ENCODE measurements around the gene TBCK. TPM values are rescaled to one million over a fixed set of nuclear protein-coding genes. Genes with fewer than 3 reads are reported as not detected.

Gene TBCK
- total RNA-seq, 1 experiment from 2014 or later: 28.6 TPM

DNA sequence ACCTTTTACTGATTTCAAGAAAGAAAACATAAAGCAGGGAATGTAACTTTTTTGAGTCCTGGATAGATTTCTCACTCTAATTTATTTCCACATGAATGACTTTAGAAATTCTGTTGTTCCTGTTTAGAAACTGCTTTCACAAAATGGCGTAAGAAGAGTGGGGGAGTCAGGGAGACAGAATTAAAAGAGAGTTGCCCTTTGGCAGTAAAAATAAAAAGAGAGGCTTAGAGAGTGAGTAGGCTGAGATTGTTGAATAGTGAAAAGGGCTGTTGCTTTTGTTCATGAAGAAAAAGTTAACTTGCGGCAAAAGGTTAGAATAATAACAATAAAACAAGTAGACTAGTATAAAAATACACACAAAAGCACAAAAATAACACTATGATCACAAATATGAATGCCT is 166.1 kb downstream of the TBCK start:
- H3K9me3 Mint-ChIP-seq: peaks cover 43% of the 10 kb centered on the region

DNA sequence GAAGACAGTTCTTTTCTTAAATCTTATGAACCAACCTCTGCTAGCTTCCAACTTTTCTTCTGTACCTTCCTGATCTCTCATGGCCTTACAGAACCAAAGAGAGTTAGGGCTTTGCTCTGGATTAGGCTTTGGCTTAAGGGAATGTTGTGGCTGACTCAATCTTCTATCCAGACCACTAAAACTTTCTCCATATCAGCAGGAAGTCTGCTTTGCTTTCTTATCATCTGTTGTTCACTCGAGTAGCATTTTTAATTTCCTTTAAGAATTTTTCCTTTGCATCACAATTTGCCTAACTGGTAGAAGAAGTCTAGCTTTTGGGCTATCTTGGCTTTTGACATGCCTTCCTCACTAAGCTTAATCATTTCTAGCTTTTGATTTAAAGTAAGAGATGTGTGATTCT is 167.0 kb downstream of the TBCK start:
- peaks cover 3% of the 10 kb centered on the region; the same call in 1 of the 2 replicates for H3K27me3 Mint-ChIP-seq (ENCODE audit: low read depth)
- no peak overlapping the region for H3K4me3 Mint-ChIP-seq
- H3K4me1 Mint-ChIP-seq: peaks cover 12% of the 10 kb centered on the region
- CTCF ChIA-PET: no interaction called here
- H3K27ac Mint-ChIP-seq: 0 out of 2 replicates have a peak overlapping the region, but pooled peaks have one; percentile 11
- POLR2A ChIA-PET: interaction anchor here (0.9 kb wide), 1 partner anchor 167 kb away, joined by 3 read pairs; no protein-coding TSS in a partner anchor
- H3K9me3 Mint-ChIP-seq: peaks cover 43% of the 10 kb centered on the region
- DNase-seq (ENCODE audit: low spot score): no peak
- H3K36me3 Mint-ChIP-seq: peaks cover 45% of the 10 kb centered on the region
- no peak for ATAC-seq
- TF ChIP-seq, protein P1, sequence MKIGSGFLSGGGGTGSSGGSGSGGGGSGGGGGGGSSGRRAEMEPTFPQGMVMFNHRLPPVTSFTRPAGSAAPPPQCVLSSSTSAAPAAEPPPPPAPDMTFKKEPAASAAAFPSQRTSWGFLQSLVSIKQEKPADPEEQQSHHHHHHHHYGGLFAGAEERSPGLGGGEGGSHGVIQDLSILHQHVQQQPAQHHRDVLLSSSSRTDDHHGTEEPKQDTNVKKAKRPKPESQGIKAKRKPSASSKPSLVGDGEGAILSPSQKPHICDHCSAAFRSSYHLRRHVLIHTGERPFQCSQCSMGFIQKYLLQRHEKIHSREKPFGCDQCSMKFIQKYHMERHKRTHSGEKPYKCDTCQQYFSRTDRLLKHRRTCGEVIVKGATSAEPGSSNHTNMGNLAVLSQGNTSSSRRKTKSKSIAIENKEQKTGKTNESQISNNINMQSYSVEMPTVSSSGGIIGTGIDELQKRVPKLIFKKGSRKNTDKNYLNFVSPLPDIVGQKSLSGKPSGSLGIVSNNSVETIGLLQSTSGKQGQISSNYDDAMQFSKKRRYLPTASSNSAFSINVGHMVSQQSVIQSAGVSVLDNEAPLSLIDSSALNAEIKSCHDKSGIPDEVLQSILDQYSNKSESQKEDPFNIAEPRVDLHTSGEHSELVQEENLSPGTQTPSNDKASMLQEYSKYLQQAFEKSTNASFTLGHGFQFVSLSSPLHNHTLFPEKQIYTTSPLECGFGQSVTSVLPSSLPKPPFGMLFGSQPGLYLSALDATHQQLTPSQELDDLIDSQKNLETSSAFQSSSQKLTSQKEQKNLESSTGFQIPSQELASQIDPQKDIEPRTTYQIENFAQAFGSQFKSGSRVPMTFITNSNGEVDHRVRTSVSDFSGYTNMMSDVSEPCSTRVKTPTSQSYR (CRISPR knock-in tag; IDR thresholded peaks at IDR 0.05): no peak
- TF ChIP-seq ETV6 (CRISPR knock-in tag; IDR thresholded peaks at IDR 0.05) (no peak), EMX1 (CRISPR knock-in tag; IDR thresholded peaks at IDR 0.05) (no peak), AR (CRISPR knock-in tag; IDR thresholded peaks at IDR 0.05) (no peak), ZBTB21 (CRISPR knock-in tag; IDR thresholded peaks at IDR 0.05; ENCODE audit: borderline replicate concordance) (no peak), TEAD4 (CRISPR knock-in tag; IDR thresholded peaks at IDR 0.05) (no peak), FOXP1 (CRISPR knock-in tag; IDR thresholded peaks at IDR 0.05; ENCODE audit: borderline replicate concordance) (no peak), FOXK1 (CRISPR knock-in tag; IDR thresholded peaks at IDR 0.05) (no peak), RELA (CRISPR knock-in tag; IDR thresholded peaks at IDR 0.05; ENCODE audit: borderline replicate concordance) (no peak), HMGA2 (CRISPR knock-in tag; IDR thresholded peaks at IDR 0.05) (no peak), ZNF232 (CRISPR knock-in tag; IDR thresholded peaks at IDR 0.05) (no peak)
- TF ChIP-seq, protein P2, sequence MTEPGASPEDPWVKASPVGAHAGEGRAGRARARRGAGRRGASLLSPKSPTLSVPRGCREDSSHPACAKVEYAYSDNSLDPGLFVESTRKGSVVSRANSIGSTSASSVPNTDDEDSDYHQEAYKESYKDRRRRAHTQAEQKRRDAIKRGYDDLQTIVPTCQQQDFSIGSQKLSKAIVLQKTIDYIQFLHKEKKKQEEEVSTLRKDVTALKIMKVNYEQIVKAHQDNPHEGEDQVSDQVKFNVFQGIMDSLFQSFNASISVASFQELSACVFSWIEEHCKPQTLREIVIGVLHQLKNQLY (CRISPR knock-in tag; IDR thresholded peaks at IDR 0.05): no peak
- TF ChIP-seq, protein P3, sequence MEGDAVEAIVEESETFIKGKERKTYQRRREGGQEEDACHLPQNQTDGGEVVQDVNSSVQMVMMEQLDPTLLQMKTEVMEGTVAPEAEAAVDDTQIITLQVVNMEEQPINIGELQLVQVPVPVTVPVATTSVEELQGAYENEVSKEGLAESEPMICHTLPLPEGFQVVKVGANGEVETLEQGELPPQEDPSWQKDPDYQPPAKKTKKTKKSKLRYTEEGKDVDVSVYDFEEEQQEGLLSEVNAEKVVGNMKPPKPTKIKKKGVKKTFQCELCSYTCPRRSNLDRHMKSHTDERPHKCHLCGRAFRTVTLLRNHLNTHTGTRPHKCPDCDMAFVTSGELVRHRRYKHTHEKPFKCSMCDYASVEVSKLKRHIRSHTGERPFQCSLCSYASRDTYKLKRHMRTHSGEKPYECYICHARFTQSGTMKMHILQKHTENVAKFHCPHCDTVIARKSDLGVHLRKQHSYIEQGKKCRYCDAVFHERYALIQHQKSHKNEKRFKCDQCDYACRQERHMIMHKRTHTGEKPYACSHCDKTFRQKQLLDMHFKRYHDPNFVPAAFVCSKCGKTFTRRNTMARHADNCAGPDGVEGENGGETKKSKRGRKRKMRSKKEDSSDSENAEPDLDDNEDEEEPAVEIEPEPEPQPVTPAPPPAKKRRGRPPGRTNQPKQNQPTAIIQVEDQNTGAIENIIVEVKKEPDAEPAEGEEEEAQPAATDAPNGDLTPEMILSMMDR (IDR thresholded peaks at IDR 0.05): no peak
- TF ChIP-seq, protein P4, sequence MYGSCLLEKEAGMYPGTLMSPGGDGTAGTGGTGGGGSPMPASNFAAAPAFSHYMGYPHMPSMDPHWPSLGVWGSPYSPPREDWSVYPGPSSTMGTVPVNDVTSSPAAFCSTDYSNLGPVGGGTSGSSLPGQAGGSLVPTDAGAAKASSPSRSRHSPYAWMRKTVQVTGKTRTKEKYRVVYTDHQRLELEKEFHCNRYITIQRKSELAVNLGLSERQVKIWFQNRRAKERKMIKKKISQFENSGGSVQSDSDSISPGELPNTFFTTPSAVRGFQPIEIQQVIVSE (CRISPR knock-in tag; IDR thresholded peaks at IDR 0.05; ENCODE audit: borderline replicate concordance): no peak
- TF ChIP-seq, protein P5, sequence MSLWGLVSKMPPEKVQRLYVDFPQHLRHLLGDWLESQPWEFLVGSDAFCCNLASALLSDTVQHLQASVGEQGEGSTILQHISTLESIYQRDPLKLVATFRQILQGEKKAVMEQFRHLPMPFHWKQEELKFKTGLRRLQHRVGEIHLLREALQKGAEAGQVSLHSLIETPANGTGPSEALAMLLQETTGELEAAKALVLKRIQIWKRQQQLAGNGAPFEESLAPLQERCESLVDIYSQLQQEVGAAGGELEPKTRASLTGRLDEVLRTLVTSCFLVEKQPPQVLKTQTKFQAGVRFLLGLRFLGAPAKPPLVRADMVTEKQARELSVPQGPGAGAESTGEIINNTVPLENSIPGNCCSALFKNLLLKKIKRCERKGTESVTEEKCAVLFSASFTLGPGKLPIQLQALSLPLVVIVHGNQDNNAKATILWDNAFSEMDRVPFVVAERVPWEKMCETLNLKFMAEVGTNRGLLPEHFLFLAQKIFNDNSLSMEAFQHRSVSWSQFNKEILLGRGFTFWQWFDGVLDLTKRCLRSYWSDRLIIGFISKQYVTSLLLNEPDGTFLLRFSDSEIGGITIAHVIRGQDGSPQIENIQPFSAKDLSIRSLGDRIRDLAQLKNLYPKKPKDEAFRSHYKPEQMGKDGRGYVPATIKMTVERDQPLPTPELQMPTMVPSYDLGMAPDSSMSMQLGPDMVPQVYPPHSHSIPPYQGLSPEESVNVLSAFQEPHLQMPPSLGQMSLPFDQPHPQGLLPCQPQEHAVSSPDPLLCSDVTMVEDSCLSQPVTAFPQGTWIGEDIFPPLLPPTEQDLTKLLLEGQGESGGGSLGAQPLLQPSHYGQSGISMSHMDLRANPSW (CRISPR knock-in tag; conservative IDR thresholded peaks at IDR 0.05; ENCODE audit: low read depth): no peak

More for the DNA sequence above, 166.1 kb downstream of the TBCK start:
- CTCF ChIA-PET: no interaction called here
- Mint-ChIP-seq H3K27ac (no peak overlapping the region), H3K27me3 (ENCODE audit: low read depth) (peaks cover 3% of the 10 kb centered on the region; the same call in 1 of the 2 replicates), H3K4me1 (peaks cover 12% of the 10 kb centered on the region), H3K36me3 (peaks cover 45% of the 10 kb centered on the region), H3K4me3 (no peak overlapping the region)
- POLR2A ChIA-PET: no interaction called here
- TF ChIP-seq SMAD4 (CRISPR knock-in tag; IDR thresholded peaks at IDR 0.05): no peak
- no peak for TF ChIP-seq SMAD3 (CRISPR knock-in tag; IDR thresholded peaks at IDR 0.05; ENCODE audit: borderline replicate concordance)
- TF ChIP-seq, protein P6, sequence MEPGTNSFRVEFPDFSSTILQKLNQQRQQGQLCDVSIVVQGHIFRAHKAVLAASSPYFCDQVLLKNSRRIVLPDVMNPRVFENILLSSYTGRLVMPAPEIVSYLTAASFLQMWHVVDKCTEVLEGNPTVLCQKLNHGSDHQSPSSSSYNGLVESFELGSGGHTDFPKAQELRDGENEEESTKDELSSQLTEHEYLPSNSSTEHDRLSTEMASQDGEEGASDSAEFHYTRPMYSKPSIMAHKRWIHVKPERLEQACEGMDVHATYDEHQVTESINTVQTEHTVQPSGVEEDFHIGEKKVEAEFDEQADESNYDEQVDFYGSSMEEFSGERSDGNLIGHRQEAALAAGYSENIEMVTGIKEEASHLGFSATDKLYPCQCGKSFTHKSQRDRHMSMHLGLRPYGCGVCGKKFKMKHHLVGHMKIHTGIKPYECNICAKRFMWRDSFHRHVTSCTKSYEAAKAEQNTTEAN (CRISPR knock-in tag; IDR thresholded peaks at IDR 0.05): no peak
- TF ChIP-seq GABPB1 (CRISPR knock-in tag; IDR thresholded peaks at IDR 0.05): no peak
- no peak for TF ChIP-seq GRHL2 (CRISPR knock-in tag; IDR thresholded peaks at IDR 0.05; ENCODE audit: insufficient replicate concordance, severe bottlenecking)
- TF ChIP-seq GTF2I (CRISPR knock-in tag; conservative IDR thresholded peaks at IDR 0.05): no peak
- TF ChIP-seq, protein P7, sequence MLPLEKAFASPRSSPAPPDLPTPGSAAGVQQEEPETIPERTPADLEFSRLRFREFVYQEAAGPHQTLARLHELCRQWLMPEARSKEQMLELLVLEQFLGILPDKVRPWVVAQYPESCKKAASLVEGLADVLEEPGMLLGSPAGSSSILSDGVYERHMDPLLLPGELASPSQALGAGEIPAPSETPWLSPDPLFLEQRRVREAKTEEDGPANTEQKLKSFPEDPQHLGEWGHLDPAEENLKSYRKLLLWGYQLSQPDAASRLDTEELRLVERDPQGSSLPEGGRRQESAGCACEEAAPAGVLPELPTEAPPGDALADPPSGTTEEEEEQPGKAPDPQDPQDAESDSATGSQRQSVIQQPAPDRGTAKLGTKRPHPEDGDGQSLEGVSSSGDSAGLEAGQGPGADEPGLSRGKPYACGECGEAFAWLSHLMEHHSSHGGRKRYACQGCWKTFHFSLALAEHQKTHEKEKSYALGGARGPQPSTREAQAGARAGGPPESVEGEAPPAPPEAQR (CRISPR knock-in tag; IDR thresholded peaks at IDR 0.05): no peak
- no peak for TF ChIP-seq MYBL2 (CRISPR knock-in tag; IDR thresholded peaks at IDR 0.05)
- TF ChIP-seq KAT7 (CRISPR knock-in tag; IDR thresholded peaks at IDR 0.05; ENCODE audit: borderline replicate concordance): no peak
- ATAC-seq (no peak), DNase-seq (ENCODE audit: low spot score) (no peak)

Data from WTC11 (cell line).